Measurements from ENCODE around the gene ZNF892.
"Not testable (repeated sequence)": the region's sequence is repeated elsewhere in the genome, so short reads cannot be mapped to it uniquely, and the experiment has no call there.

ZNF892 gene

DNA sequence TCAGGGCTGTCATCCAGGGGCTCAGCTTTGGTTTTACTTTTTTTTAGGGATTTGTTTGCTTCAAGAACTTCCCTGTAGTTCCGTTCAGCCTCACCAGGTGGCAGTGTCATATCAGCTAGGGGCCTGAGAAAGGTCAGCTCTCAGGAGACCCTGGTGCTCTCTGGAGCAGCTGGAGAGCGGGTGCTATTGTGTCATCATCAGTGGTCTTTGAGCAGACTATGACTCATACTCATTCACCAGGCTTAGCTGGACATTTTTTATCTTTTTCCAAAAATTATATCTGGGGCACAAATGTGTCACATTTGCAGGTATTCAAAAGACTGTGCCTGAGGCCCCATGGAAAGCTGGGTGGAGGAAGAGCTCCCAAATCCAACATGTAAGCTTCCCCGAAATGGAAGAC lies 24.4 kb downstream of the ZNF892 start:
- DNase-seq = no peak

DNA sequence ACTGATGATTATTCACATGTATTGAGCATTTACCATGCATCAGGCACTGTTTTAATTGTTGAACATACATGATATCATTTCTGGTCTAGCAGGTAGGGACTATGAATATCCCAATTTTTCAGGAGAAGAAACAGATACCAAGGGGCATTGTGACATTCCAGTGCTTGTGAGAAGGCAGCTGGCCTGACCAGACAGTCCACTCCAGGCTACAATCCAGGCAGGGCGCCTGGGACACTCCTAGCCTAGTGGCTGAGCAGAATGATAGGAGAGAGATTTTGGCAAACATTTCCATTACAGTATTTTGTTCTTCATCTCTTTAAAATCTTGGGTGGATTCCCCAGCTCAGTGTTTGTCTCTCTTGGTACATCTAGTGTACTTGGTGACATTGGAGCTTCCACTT lies 24.9 kb downstream of the ZNF892 start:
- DNase-seq = no peak

DNA sequence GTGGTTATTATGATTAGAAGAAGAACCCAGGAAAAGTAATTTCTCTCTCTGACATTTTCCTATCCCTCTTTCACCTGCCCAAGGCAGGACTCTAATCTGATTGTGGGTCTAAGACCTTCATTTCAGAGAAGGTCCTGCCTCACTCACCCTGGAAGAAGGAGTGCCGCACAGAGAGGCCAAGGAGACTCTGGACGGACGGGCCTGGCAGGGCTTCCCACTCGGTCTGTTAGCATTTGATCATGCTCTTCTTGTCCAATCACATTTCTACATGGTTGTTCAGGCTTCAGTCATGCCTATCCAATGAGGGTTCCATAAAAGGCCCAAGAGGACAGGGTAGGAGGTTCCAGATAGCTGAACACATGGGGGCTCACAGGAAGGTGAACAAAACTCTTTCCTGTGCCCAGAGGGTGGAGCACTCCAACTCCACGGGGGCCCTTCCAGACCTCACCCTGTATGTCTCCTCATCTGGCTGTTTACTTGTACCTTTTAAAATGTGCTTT lies 27.0 kb downstream of the ZNF892 start:
- DNase-seq = no peak

DNA sequence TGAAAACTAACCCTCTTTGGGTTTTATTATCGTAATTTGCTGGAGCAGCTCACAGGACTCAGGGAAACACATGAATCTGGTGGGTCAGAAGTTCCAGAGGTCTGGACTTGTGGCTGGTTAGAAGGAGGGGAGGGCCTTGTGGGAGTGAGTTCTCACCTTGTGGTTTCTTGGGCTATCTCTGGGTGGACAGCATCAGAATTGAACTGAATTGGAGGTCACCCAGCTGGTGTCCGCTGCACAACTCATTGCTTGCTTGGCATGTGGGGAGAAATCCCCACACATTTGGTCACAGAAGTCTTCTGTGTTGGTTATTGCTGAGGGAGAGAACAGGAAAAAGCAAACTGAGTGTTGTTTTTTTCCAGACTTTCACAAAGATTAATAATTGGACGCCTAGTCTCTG lies 27.5 kb downstream of the ZNF892 start:
- DNase-seq = no peak

DNA sequence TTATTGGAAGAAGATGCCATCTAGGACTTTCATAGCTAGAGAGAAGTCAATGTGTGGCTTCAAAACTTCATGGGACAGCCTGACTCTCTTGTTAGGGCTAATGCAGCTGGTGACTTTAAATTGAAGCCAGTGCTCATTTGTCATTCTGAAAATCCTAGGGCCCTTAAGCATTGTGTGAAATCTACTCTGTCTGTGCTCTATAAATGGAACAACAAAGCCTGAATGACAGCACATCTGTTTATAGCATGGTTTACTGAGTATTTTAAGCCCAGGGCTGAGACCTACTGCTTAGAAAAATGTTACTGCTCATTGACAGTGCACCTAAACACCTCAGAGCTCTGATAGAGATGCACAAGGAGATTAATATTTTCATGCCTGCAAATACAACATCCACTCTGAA lies 30.8 kb downstream of the ZNF892 start:
- DNase-seq = no peak

DNA sequence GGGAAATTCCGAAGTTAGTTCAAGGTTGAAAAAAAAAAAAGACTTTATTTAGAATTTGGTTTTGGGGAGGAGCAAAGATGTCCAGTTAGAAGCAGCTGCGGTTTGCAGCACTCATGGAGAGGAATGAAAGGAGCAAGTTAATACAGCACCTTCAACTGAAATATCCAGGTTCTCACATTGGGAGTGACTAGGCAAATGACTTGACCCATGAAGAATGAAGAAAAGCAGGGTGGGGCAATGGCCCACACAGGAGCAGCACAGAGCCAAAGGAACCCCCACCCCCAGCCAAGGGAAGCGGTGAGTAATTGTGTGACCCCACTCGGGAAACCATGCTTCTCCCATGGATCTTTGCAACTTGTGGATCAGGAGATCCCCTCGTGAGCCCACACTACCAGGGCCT lies 32.8 kb downstream of the ZNF892 start:
- no peak for DNase-seq

DNA sequence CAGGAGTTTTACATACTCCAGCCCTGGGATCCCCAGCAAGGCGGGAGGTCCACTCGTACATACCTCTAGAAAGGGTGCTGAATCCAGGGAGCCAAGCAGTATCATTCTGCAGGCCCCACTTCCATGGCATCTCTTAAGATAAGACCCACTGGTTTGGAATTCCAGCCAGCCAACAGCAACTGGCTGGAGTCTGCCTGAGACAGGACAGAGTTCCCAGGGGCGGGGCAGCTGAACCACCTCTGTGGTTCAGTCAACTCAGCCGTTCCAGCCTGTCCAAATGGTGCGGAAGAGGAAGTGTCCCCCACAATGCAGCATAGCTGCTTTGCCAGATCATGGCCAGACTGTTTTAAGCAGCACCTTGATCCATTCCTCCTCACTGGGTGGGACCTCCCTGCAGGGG lies 33.2 kb downstream of the ZNF892 start:
- no peak for DNase-seq

DNA sequence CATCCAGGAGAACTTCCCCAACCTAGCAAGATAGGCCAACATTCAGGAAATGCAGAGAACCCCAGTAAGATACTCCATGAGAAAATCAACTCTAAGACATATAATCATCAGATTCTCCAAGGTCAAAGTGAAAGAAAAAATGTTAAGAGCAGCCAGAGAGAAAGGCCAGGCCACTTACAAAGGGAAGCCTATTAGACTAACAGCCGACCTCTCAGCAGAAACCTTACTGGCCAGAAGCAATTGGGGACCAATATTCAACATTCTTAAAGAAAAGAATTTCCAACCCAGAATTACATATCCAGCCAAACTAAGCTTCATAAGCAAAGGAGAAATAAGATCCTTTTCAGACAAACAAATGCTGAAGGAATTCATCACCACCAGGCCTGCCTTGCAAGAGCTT lies 34.8 kb downstream of the ZNF892 start:
- DNase-seq = not testable (repeated sequence)
